ENCODE results near the gene TMEM161B.

Gene TMEM161B

DNA sequence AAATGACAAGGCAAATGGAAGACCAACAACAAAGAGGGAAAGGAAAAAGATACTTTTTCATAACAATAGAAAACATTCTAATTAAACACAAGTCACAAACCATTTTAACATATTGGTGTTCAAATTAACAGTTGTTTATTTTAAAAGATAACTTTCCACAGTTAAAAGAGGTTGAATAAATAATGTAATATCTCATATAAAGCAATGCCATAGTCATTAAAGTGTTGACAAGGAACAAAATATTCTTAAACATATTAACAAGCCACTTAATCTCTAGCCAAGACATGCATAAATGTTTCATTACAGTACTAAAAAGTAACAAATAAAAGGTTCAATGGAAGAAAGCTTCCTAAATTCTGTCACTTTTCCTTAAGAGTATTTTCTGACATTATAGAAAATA is 12.6 kb downstream of the TMEM161B start:
- H3K4me3 ChIP-seq (ENCODE audit: low read depth, low read length) = no peak overlapping the region
- POLR2A ChIA-PET = no interaction called here
- TF ChIP-seq, protein P1, sequence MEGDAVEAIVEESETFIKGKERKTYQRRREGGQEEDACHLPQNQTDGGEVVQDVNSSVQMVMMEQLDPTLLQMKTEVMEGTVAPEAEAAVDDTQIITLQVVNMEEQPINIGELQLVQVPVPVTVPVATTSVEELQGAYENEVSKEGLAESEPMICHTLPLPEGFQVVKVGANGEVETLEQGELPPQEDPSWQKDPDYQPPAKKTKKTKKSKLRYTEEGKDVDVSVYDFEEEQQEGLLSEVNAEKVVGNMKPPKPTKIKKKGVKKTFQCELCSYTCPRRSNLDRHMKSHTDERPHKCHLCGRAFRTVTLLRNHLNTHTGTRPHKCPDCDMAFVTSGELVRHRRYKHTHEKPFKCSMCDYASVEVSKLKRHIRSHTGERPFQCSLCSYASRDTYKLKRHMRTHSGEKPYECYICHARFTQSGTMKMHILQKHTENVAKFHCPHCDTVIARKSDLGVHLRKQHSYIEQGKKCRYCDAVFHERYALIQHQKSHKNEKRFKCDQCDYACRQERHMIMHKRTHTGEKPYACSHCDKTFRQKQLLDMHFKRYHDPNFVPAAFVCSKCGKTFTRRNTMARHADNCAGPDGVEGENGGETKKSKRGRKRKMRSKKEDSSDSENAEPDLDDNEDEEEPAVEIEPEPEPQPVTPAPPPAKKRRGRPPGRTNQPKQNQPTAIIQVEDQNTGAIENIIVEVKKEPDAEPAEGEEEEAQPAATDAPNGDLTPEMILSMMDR (IDR thresholded peaks at IDR 0.05; ENCODE audit: insufficient read depth, low read length, missing control alignments) = no peak
- DNase-seq (ENCODE audit: low read depth, low spot score) = no peak
- CTCF ChIA-PET = no interaction called here

DNA sequence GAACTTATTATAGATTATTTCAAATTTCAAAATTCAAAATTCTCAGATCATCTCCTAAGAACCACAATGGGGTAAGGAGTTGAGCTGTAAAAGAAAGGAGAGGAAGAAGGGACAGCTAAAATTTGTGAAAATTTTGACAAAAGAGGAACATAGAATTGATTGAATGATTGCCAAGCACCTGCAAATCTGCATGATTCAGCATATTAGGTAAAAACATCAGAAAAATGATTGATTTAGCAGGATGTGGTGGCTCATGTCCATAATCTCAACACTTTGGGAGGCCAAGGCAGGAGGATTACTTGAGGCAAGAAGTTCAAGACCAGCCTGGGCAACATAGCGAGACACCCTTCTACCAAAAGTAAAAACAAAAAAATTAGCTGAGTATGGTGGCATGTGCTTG is 14.3 kb downstream of the TMEM161B start:
- TF ChIP-seq, protein P1 (IDR thresholded peaks at IDR 0.05; ENCODE audit: insufficient read depth, low read length, missing control alignments) = no peak
- POLR2A ChIA-PET = no interaction called here
- H3K4me3 ChIP-seq (ENCODE audit: low read depth, low read length) = no peak overlapping the region
- no peak for DNase-seq (ENCODE audit: low read depth, low spot score)
- CTCF ChIA-PET = no interaction called here

DNA sequence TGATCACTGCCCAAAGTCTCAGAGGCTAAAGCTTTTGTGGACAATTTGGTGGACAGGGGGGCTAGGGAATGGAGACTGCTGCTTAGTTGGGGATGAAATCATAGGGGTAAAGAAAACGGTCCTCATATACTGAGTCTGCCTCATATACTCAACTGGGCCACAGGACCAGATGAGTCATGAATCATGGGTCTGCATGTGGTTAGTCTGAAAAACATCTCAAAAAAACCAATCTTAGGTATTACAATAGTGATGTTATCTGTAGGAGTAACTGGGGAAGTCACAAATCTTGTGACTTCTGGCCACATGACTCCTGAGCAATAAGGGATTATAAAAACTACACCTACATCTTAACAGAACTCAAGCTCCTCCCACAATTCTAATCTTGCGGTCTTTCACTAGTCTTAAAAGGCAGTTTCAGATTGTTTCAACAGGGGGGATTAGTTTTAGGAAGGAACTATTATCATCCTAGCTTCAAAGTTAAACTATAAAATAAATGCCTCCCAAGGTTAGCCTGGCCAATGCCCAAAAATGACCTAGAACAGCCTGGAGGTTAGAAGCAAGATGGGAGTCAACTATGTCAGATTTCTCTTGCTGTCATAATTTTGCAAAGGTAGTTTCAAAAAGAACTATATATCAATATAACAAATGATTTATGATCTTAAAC is 17.5 kb downstream of the TMEM161B start:
- CTCF ChIA-PET = no interaction called here
- POLR2A ChIA-PET = no interaction called here
- no peak for DNase-seq (ENCODE audit: low read depth, low spot score)
- TF ChIP-seq, protein P1 (IDR thresholded peaks at IDR 0.05; ENCODE audit: insufficient read depth, low read length, missing control alignments) = no peak
- no peak overlapping the region for H3K4me3 ChIP-seq (ENCODE audit: low read depth, low read length)

DNA sequence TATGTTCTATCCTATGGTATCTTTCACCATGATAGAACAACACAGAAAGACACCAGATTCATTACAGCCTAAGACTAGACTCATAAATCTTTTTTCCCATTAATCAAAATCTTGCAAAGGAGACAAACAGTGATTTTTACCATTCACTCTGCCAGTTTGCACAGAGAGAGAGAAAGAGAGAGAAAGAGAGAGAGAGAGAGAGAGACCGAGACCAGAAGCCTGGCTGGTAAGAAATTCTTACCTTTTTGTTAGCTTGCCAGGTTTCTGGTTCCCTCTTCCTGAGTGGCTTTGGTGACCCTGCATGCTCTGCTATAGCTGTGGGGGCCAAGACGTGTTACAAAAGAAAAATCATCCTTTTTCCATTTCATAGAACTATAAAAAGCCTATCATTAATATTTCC is 18.6 kb downstream of the TMEM161B start:
- TF ChIP-seq, protein P1 (IDR thresholded peaks at IDR 0.05; ENCODE audit: insufficient read depth, low read length, missing control alignments) = no peak
- no peak for DNase-seq (ENCODE audit: low read depth, low spot score)
- H3K4me3 ChIP-seq (ENCODE audit: low read depth, low read length) = no peak overlapping the region
- POLR2A ChIA-PET = no interaction called here
- CTCF ChIA-PET = no interaction called here

DNA sequence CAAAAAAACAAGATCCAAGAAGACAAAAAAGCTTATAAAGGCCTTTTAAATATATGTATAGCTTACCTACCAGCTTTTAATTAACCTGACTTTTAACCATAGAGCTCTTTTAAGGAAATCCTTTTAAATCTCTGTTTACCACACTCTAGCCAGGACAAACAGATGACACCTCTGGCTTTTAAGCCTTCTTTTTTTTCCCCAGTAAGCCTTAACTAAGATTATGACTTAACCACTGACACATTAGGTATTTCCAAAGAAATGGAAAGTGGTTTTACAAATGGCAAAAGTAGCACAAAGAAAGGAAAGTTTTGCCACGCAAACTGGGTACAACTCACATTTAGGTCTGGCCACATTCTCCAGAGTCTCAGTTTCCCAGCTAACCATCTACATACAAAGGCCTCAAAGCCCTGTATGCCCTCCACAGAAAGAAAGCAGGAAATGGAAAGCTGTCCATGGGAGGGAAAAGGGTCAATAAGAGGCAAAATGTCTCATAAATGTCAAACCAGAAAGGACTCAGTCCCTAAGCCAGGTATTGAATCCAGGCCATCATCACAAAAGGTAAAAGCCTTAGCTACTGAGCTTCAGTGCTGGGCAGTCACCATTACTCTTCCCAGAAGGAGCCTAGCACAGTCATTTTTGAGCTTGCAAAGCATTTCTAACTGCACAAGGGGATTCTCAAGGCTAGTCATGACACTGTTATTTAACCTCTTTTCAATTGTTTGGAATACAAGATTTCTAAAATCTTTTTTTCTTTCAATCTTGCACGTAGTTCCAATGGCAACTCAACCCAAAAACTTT is 19.7 kb downstream of the TMEM161B start:
- POLR2A ChIA-PET = no interaction called here
- TF ChIP-seq, protein P1 (IDR thresholded peaks at IDR 0.05; ENCODE audit: insufficient read depth, low read length, missing control alignments) = no peak
- DNase-seq (ENCODE audit: low read depth, low spot score) = no peak
- no peak overlapping the region for H3K4me3 ChIP-seq (ENCODE audit: low read depth, low read length)
- CTCF ChIA-PET = interaction anchor here (1.5 kb wide), 1 partner anchor 8 kb away, joined by 4 read pairs; no protein-coding TSS in a partner anchor

DNA sequence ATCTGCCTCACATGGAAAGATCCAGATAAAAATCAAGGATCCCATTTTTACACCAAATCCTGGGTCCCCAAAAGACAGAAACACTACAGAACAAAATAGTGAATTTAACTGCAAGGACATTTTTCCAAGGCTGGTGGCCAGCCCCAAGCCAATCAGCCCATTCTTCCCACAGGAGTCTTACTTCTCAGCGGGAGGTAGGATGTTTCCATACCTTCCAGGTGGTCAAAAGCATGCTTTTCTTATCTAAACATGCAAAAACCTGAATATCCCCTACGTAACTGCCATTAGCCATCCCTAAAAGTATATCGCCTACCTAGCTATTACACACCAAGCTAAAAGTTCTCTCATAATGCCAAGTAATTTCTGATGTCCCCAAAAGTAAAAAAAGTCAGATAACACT is 20.6 kb downstream of the TMEM161B start:
- ChIA-PET POLR2A (no interaction called here), CTCF (interaction anchor here (1.5 kb wide), 1 partner anchor 9 kb away, joined by 4 read pairs; no protein-coding TSS in a partner anchor)
- no peak overlapping the region for H3K4me3 ChIP-seq (ENCODE audit: low read depth, low read length)
- TF ChIP-seq, protein P1 (IDR thresholded peaks at IDR 0.05; ENCODE audit: insufficient read depth, low read length, missing control alignments) = no peak
- DNase-seq (ENCODE audit: low read depth, low spot score) = no peak

Measured in AG04449 (cell line).